ENCODE data around the gene STRA8.

The STRA8 gene

GRCh38 chr7:135233570-135233969, at the start of gene STRA8:
Gene STRA8 (plus strand): TSS chr7:135233838. CDS start chr7:135240525, 6,687 bp downstream.
- FAIRE-seq (no peak), DNase-seq (ENCODE audit: insufficient read length, low spot score) (no peak)

- DNase-seq (ENCODE audit: insufficient read length, low spot score) (no peak), FAIRE-seq (no peak)
Measured at GRCh38 chr7:135184254-135184841, 49.3 kb upstream of the STRA8 start.

GRCh38 chr7:135185471-135186260, 48.0 kb upstream of the STRA8 start:
- no peak for FAIRE-seq
- DNase-seq (ENCODE audit: insufficient read length, low spot score) = no peak

GRCh38 chr7:135186261-135186540, 47.4 kb upstream of the STRA8 start:
- DNase-seq (ENCODE audit: insufficient read length, low spot score) = no peak
- no peak for FAIRE-seq

GRCh38 chr7:135186841-135187253, 46.8 kb upstream of the STRA8 start:
- DNase-seq (ENCODE audit: insufficient read length, low spot score) (no peak), FAIRE-seq (no peak)

- FAIRE-seq (no peak), DNase-seq (ENCODE audit: insufficient read length, low spot score) (no peak)
Measured at GRCh38 chr7:135188298-135188984, 45.2 kb upstream of the STRA8 start.

- no peak for FAIRE-seq
Measured at GRCh38 chr7:135189221-135189662, 44.4 kb upstream of the STRA8 start.

GRCh38 chr7:135189961-135190360, 43.7 kb upstream of the STRA8 start:
- no peak for DNase-seq (ENCODE audit: insufficient read length, low spot score)
- no peak for FAIRE-seq

More at GRCh38 chr7:135189221-135189662, 44.4 kb upstream of the STRA8 start:
- no peak for DNase-seq (ENCODE audit: insufficient read length, low spot score)

- DNase-seq (ENCODE audit: insufficient read length, low spot score) (no peak), FAIRE-seq (no peak)
Measured at GRCh38 chr7:135190703-135191102, 42.9 kb upstream of the STRA8 start.

GRCh38 chr7:135192914-135193536, 40.6 kb upstream of the STRA8 start:
- no peak for DNase-seq (ENCODE audit: insufficient read length, low spot score)
- FAIRE-seq = no peak

- FAIRE-seq (no peak), DNase-seq (ENCODE audit: insufficient read length, low spot score) (no peak)
Measured at GRCh38 chr7:135193615-135194081, 40.0 kb upstream of the STRA8 start.

GRCh38 chr7:135194494-135195095, 39.0 kb upstream of the STRA8 start:
- no peak for FAIRE-seq
- no peak for DNase-seq (ENCODE audit: insufficient read length, low spot score)

- DNase-seq (ENCODE audit: insufficient read length, low spot score) (no peak), FAIRE-seq (no peak)
Measured at GRCh38 chr7:135195156-135195555, 38.5 kb upstream of the STRA8 start.

- DNase-seq (ENCODE audit: insufficient read length, low spot score) = no peak
- FAIRE-seq = no peak
Measured at GRCh38 chr7:135195968-135196629, 37.5 kb upstream of the STRA8 start.

- DNase-seq (ENCODE audit: insufficient read length, low spot score) (no peak), FAIRE-seq (no peak)
Measured at GRCh38 chr7:135197343-135197742, 36.3 kb upstream of the STRA8 start.

- DNase-seq (ENCODE audit: insufficient read length, low spot score) = no peak
- no peak for FAIRE-seq
Measured at GRCh38 chr7:135197906-135198655, 35.6 kb upstream of the STRA8 start.

GRCh38 chr7:135199439-135199838, 34.2 kb upstream of the STRA8 start:
- FAIRE-seq = no peak

GRCh38 chr7:135200821-135201331, 32.8 kb upstream of the STRA8 start:
- FAIRE-seq = no peak
- DNase-seq (ENCODE audit: insufficient read length, low spot score) = no peak

More at GRCh38 chr7:135199439-135199838, 34.2 kb upstream of the STRA8 start:
- no peak for DNase-seq (ENCODE audit: insufficient read length, low spot score)

- DNase-seq (ENCODE audit: insufficient read length, low spot score) (no peak), FAIRE-seq (no peak)
Measured at GRCh38 chr7:135201350-135201749, 32.3 kb upstream of the STRA8 start.

Data from HTR-8/SVneo (cell line).